DOHH2 (cell line): Measurements from ENCODE around the gene FSCN2.

Source experiments
- H3F3A ChIP-seq: fragments of 200-600 bp; sonication (generic), shearing (Covaris generic); 2 replicates; pipeline ENCODE4 v1.6.0; 2016; ENCODE audit warnings: antibody characterized with exemption, mild to moderate bottlenecking; ENCODE audit not compliant: control insufficient read depth, insufficient read depth
- H3K27ac ChIP-seq: fragments of 200-600 bp; sonication (generic); 2 replicates; pipeline ENCODE4 v1.5.1; 2014; ENCODE audit warnings: low read depth, mild to moderate bottlenecking, low read length, moderate library complexity
- H3K27me3 ChIP-seq: fragments of 200-600 bp; sonication (generic); 2 replicates; pipeline ENCODE4 v1.6.1; 2014; ENCODE audit warnings: mild to moderate bottlenecking, low read length, mixed read lengths; ENCODE audit not compliant: control insufficient read depth
- H3K36me3 ChIP-seq: fragments of 200-600 bp; sonication (generic); 2 replicates; pipeline ENCODE4 v1.6.1; 2014; ENCODE audit warnings: mild to moderate bottlenecking, low read length, moderate library complexity, mixed read lengths; ENCODE audit not compliant: control insufficient read depth
- H3K4me1 ChIP-seq: fragments of 200-600 bp; sonication (generic); 2 replicates; pipeline ENCODE4 v1.6.1; 2014; ENCODE audit warnings: mild to moderate bottlenecking, low read length, mixed read lengths; ENCODE audit not compliant: control insufficient read depth
- H3K4me2 ChIP-seq: fragments of 200-600 bp; sonication (generic); 2 replicates; pipeline ENCODE4 v1.6.0; 2014; ENCODE audit warnings: mild to moderate bottlenecking, low read length, moderate library complexity
- H3K4me3 ChIP-seq: fragments of 200-600 bp; sonication (generic); 2 replicates; pipeline ENCODE4 v1.5.1; 2014; ENCODE audit warnings: mild to moderate bottlenecking, low read length, mixed read lengths
- H3K79me2 ChIP-seq: fragments of 200-600 bp; sonication (generic); 2 replicates; pipeline ENCODE4 v1.6.1; 2014; ENCODE audit warnings: mild to moderate bottlenecking, low read length, mixed read lengths; ENCODE audit not compliant: control insufficient read depth
- H3K9me2 ChIP-seq: fragments of 200-600 bp; sonication (generic); replicated peaks from 2 replicates; pipeline ENCODE4 v1.6.1; 2014; ENCODE audit warnings: mild to moderate bottlenecking, low read length, mixed read lengths; ENCODE audit not compliant: control insufficient read depth
- H3K9me3 ChIP-seq: fragments of 200-600 bp; sonication (generic); 2 replicates; pipeline ENCODE4 v1.6.1; 2014; ENCODE audit warnings: antibody characterized with exemption, low read length, mixed read lengths; ENCODE audit not compliant: control insufficient read depth, insufficient read depth
- H4K20me1 ChIP-seq: fragments of 200-600 bp; sonication (generic); 2 replicates; pipeline ENCODE4 v1.6.0; 2014; ENCODE audit warnings: low read depth, mild to moderate bottlenecking, antibody characterized with exemption, low read length, moderate library complexity; ENCODE audit not compliant: control insufficient read depth, insufficient read depth
- EZH2phosphoT487 ChIP-seq: fragments of 200-600 bp; sonication (generic); IDR thresholded peaks from 2 replicates; pipeline ENCODE4 v1.6.1; 2017; ENCODE audit warnings: borderline replicate concordance, mild to moderate bottlenecking, antibody characterized with exemption, low read length, moderate library complexity, mixed read lengths
- TF ChIP-seq, protein P1 (sequence below): fragments of 200-600 bp; sonication (generic); IDR thresholded peaks from one replicate; pipeline ENCODE4 v1.5.1; 2014; ENCODE audit warnings: antibody characterized with exemption, mild to moderate bottlenecking, low read depth, low read length; ENCODE audit not compliant: poor library complexity, severe bottlenecking

The FSCN2 gene

GRCh38 chr17:81488276-81488860, 39.8 kb upstream of the FSCN2 start:
- Histone ChIP-seq H3K4me3 (no peak overlapping the region), H3K79me2 (no peaks in the 10 kb centered on the region), H3K36me3 (no peaks in the 10 kb centered on the region), H3K9me3 (no peaks in the 10 kb centered on the region), H4K20me1 (no peaks in the 10 kb centered on the region), H3F3A (no peaks in the 10 kb centered on the region), H3K27ac (no peak overlapping the region), H3K4me1 (peaks cover 26% of the 10 kb centered on the region), H3K9me2 (no peaks in the 10 kb centered on the region), H3K27me3 (peaks cover 18% of the 10 kb centered on the region), H3K4me2 (no peak overlapping the region)
- no peak for TF ChIP-seq EZH2phosphoT487
- TF ChIP-seq, protein P1, sequence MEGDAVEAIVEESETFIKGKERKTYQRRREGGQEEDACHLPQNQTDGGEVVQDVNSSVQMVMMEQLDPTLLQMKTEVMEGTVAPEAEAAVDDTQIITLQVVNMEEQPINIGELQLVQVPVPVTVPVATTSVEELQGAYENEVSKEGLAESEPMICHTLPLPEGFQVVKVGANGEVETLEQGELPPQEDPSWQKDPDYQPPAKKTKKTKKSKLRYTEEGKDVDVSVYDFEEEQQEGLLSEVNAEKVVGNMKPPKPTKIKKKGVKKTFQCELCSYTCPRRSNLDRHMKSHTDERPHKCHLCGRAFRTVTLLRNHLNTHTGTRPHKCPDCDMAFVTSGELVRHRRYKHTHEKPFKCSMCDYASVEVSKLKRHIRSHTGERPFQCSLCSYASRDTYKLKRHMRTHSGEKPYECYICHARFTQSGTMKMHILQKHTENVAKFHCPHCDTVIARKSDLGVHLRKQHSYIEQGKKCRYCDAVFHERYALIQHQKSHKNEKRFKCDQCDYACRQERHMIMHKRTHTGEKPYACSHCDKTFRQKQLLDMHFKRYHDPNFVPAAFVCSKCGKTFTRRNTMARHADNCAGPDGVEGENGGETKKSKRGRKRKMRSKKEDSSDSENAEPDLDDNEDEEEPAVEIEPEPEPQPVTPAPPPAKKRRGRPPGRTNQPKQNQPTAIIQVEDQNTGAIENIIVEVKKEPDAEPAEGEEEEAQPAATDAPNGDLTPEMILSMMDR, result no peak

- Histone ChIP-seq H4K20me1 (no peaks in the 10 kb centered on the region), H3K9me2 (no peaks in the 10 kb centered on the region), H3F3A (no peaks in the 10 kb centered on the region), H3K4me3 (no peak overlapping the region), H3K4me1 (peaks cover 17% of the 10 kb centered on the region), H3K4me2 (no peak overlapping the region), H3K27me3 (peaks cover 18% of the 10 kb centered on the region), H3K36me3 (no peaks in the 10 kb centered on the region), H3K27ac (no peak overlapping the region), H3K79me2 (no peaks in the 10 kb centered on the region), H3K9me3 (no peaks in the 10 kb centered on the region)
- TF ChIP-seq, protein P1, result no peak
- no peak for TF ChIP-seq EZH2phosphoT487
These were observed 38.9 kb upstream of the FSCN2 start for GRCh38 chr17:81489012-81489997.

DNA sequence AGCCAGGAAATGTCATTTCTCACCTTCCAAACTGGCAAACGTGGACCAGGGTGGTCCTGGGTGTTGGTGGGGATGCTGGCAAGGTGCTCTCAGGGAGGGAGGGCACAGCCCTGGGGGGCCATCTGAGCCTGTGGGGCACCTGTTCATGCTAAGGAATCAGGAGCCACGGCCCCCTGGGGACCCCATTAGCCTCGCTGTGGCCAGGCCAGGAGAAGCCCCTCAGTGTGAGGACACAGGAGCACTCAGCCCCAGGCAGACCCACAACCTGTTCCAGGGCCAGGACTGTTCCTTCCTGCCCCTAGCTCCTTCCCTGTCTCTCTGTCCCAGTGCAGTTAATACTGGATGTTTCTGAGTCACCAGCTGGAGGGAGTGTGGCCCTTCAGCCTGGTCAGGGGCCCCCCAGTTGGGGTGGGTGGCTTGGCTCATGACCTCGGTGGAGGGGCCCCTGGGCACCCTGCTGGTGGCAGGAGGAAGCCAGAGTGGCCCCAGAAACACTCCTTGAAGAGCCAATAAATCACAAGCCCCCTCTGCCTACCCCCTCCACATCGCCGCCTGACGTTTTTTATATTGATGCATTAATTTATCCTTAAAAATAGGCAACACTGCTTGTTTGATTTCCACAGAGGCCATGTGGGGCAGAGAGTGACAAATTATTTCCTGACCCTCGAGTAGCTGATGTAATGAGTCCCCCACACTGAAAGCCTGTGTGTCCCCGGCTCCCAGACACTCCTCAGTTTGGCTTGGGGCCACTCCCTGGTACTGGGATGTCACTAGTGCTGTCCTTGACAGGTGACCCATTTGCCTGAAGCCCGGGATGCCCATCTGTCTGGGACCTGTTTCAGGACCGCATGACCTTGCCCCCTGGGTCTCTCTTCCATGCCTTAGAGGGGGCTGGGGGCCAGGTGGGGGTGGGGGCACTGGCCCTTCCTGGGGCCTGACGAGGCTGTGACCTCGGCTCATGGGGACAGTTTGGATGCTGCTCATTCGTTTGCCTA, 37.9 kb upstream of the FSCN2 start:
- Histone ChIP-seq H3K27ac (no peak overlapping the region), H3K9me2 (no peaks in the 10 kb centered on the region), H3K4me3 (no peak overlapping the region), H3K36me3 (no peaks in the 10 kb centered on the region), H3K4me1 (peaks cover 16% of the 10 kb centered on the region), H3F3A (no peaks in the 10 kb centered on the region), H3K9me3 (no peaks in the 10 kb centered on the region), H3K79me2 (no peaks in the 10 kb centered on the region), H3K4me2 (no peak overlapping the region), H4K20me1 (no peaks in the 10 kb centered on the region), H3K27me3 (peaks cover 22% of the 10 kb centered on the region)
- TF ChIP-seq, protein P1, result no peak
- TF ChIP-seq EZH2phosphoT487, result no peak
